Lower lobe of right lung (tissue), 2 donors: ENCODE measurements around the gene FMNL2. TPM values are rescaled to one million over a fixed set of nuclear protein-coding genes. Genes with fewer than 3 reads are reported as not detected.
A peak's percentile ranks its signal among the peaks of the same experiment; 100 is the strongest.

Experiments
- ATAC-seq, 2 donors: fragments of 200-7000 bp; cut with Tn5 transposase; one replicate each; pipeline ENCODE4 v1.9.1; 2020 to 2022; ENCODE audit warnings: mild to moderate bottlenecking in 2 of 2, moderate library complexity in 2 of 2
- DNase-seq: peaks from one replicate; pipeline ENCODE4 v3.0.0-alpha.2; 2020
- H3K27ac ChIP-seq: fragments of 200-600 bp; one replicate; pipeline ENCODE4 v1.8.0; 2022
- H3K27me3 ChIP-seq: fragments of 200-600 bp; one replicate; pipeline ENCODE4 v1.8.0; 2022; ENCODE audit warnings: low read depth
- H3K36me3 ChIP-seq: fragments of 200-600 bp; one replicate; pipeline ENCODE4 v1.8.0; 2022; ENCODE audit warnings: mild to moderate bottlenecking
- H3K4me1 ChIP-seq: fragments of 200-600 bp; one replicate; pipeline ENCODE4 v1.8.0; 2022
- H3K4me3 ChIP-seq: fragments of 200-600 bp; one replicate; pipeline ENCODE4 v1.8.0; 2022; ENCODE audit warnings: mild to moderate bottlenecking
- H3K9me3 ChIP-seq: fragments of 200-600 bp; one replicate; pipeline ENCODE4 v1.8.0; 2022
- intact Hi-C: fragments of 100-400 bp; cut with DNase I; formaldehyde crosslinking; loops from one replicate; pipeline ENCODE4 v1.11.0; 2022
- total RNA-seq: library from RNA; stranded (reverse); fragmentation: NEBNext Ultra II Directional; extraction: Animal tissue kit (Norgen Biotek cat#: 25700); gene quantifications from one replicate; pipeline ENCODE4 v1.2.1, GENCODE V29; 2021
- TF ChIP-seq, protein P1 (sequence below): fragments of 200-600 bp; IDR thresholded peaks from one replicate; pipeline ENCODE4 v1.8.0; 2022; ENCODE audit warnings: antibody characterized with exemption, mild to moderate bottlenecking
- donor health status: DM: no; HTN: yes; CAD: no; lungs with severe emphysema.

FMNL2 gene
- total RNA-seq, 1 donor from 2014 or later: 77.9 TPM

DNA sequence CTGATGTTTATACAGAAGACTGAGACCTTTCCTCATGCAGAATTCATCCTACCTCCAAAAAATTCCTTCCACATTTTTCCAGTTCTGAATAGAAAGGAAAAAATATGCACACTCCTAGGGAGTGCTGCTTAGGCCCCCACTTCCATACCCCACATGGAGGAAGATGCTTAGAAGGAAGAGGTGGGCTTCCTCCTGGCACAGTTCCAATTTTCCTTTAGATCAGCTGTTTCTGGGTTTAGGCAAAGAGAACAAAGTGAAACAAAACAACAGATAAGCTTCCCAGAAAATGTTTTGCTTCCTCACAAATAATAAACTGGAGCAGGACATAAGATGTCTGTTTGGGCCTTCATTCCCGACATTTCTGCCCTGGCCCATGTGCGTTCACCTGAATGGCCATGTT lies 209.7 kb downstream of the FMNL2 start:
- ATAC-seq (no peak), DNase-seq (no peak)
- Histone ChIP-seq H3K9me3 (no peaks in the 10 kb centered on the region), H3K27me3 (no peaks in the 10 kb centered on the region), H3K36me3 (peaks cover 4% of the 10 kb centered on the region), H3K4me3 (no peak overlapping the region), H3K4me1 (peaks cover 23% of the 10 kb centered on the region), H3K27ac (peak overlapping the region; percentile 5)
- intact Hi-C loops: no loop called here
- TF ChIP-seq, protein P1, sequence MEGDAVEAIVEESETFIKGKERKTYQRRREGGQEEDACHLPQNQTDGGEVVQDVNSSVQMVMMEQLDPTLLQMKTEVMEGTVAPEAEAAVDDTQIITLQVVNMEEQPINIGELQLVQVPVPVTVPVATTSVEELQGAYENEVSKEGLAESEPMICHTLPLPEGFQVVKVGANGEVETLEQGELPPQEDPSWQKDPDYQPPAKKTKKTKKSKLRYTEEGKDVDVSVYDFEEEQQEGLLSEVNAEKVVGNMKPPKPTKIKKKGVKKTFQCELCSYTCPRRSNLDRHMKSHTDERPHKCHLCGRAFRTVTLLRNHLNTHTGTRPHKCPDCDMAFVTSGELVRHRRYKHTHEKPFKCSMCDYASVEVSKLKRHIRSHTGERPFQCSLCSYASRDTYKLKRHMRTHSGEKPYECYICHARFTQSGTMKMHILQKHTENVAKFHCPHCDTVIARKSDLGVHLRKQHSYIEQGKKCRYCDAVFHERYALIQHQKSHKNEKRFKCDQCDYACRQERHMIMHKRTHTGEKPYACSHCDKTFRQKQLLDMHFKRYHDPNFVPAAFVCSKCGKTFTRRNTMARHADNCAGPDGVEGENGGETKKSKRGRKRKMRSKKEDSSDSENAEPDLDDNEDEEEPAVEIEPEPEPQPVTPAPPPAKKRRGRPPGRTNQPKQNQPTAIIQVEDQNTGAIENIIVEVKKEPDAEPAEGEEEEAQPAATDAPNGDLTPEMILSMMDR: no peak

DNA sequence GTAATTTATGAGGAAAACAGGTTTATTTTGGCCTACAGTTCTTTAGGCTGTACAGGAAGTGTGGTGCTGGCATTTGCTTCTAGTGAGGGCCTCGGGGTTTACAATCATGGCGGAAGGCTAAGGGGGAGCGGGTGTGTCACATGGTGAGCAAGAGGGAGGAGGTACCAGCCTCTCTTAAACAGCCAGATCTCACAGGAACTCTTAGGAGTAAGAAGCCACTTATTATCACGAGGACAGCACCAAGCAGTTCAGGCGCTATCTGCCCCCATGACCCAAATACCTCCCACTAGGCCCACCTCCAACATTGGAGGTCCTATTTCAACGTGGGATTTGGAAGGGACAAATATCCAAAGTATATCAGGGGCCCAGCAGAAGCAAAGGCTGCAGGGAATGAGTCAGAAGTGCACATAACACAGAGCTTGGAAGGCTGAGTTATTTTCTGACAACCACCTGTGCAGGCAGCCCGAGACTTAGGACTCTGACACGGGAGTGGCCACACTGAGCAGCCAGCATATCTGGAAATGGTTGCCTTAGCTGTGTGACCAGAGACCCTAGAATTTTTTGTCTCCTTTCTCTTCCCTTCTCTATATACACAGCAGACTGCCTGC lies 211.4 kb downstream of the FMNL2 start:
- Histone ChIP-seq H3K27ac (no peak overlapping the region), H3K4me3 (no peak overlapping the region), H3K27me3 (no peaks in the 10 kb centered on the region), H3K4me1 (peaks cover 23% of the 10 kb centered on the region), H3K9me3 (no peaks in the 10 kb centered on the region), H3K36me3 (peaks cover 6% of the 10 kb centered on the region)
- intact Hi-C loops: no loop called here
- no peak for DNase-seq
- TF ChIP-seq, protein P1: no peak
- ATAC-seq: no peak

DNA sequence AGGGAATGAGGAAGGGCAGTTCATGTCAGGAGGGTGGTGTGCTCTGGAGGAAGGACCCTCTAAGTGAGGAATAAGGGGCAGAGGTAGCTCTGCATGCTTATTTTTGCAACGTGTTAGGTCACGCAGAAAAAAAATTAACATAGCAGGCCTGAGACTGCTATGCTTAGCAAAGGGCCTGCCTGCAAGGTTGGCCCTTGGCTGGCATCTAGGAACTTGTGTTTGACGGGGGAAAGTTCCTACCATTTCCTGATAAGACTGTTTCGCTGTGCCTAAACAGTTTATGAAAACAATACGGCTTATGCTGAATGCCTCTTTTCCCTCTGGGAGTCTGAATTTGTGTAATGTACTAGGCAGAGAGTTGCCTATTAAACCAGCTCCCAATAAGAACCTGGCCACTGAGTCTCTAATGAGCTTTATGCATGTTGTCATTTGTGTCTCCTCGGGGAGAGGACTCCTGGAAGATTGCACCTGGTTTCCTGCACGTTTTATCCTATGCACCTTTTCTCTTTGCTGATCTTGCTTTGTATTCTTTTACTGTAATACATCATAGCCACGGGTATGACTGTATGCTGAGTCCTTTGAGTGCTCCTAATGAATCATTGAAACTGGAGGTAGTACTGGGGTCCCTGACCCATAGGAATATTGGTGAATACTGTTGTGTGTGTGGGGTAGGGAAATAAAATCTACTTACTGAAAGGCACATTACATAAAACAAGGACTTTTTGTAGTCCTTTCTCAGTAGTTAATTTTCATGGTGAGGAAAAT lies 213.3 kb downstream of the FMNL2 start:
- Histone ChIP-seq H3K27ac (no peak overlapping the region), H3K27me3 (no peaks in the 10 kb centered on the region), H3K4me3 (no peak overlapping the region), H3K4me1 (peaks cover 11% of the 10 kb centered on the region), H3K9me3 (no peaks in the 10 kb centered on the region), H3K36me3 (peaks cover 6% of the 10 kb centered on the region)
- ATAC-seq (no peak), DNase-seq (no peak)
- TF ChIP-seq, protein P1: no peak
- intact Hi-C loops: no loop called here

DNA sequence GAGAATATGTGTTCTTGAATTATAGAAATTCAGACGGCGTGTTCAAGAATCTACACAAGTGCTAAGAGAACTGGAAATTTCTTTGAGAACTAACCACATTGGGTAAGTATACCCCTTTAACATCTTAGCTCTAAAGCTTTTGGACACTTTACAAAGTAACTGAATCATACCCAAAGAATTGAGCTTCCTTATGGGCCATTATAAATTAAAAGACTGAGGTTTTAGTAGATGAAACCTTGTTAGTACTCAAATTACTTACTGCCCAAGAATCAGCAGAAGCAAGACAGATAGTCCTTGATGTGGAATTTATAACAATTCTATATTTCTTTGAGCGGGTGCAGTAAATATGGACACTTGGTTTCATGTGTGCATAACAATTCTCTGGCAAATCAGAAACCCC lies 214.0 kb downstream of the FMNL2 start:
- TF ChIP-seq, protein P1: no peak
- intact Hi-C loops: no loop called here
- DNase-seq: no peak

DNA sequence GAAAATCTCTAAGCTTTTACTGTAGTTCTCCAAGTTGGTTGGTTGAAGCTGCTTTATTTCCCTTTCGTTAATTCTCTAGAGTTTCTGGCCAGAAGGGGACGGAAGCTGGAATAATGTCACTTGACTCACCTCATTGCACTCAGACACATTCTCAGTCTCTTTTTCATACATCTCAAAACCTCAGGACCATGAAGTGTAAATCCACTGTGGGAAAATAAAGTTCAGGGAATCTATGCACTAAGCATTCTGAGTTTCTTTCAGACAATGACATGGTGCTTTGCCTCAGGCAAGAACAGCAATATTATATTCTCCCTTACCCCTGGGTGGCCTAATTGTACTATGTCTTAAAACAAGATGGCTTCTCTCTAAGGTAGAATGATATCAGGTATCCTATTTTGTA lies 214.4 kb downstream of the FMNL2 start:
- ATAC-seq (no peak), DNase-seq (no peak)
- TF ChIP-seq, protein P1: no peak
- Histone ChIP-seq H3K36me3 (peaks cover 6% of the 10 kb centered on the region), H3K4me3 (no peak overlapping the region), H3K27ac (no peak overlapping the region), H3K9me3 (no peaks in the 10 kb centered on the region), H3K4me1 (peaks cover 9% of the 10 kb centered on the region), H3K27me3 (no peaks in the 10 kb centered on the region)
- intact Hi-C loops: no loop called here

More for the DNA sequence above, 214.0 kb downstream of the FMNL2 start:
- ATAC-seq: no peak
- peaks cover 6% of the 10 kb centered on the region for H3K36me3 ChIP-seq
- no peak overlapping the region for H3K27ac ChIP-seq
- H3K27me3 ChIP-seq: no peaks in the 10 kb centered on the region
- H3K9me3 ChIP-seq: no peaks in the 10 kb centered on the region
- no peak overlapping the region for H3K4me3 ChIP-seq
- peaks cover 9% of the 10 kb centered on the region for H3K4me1 ChIP-seq
